Effector memory CD8-positive, alpha-beta T cell (primary cell): ENCODE results near the gene TICAM2.

Experiments used
- ATAC-seq: fragments of 150-1000 bp; cut with Tn5 transposase; replicated peaks from 2 replicates; pipeline ENCODE4 v1.10.0; 2021; ENCODE audit warnings: mild to moderate bottlenecking, moderate library complexity
- DNase-seq, 3 experiments: peaks; one replicate each; pipeline ENCODE4 v3.0.0; 2021
- H3K27ac Mint-ChIP-seq, 2 donors: one replicate each; pipeline ENCODE4 v1.8.0; 2022; ENCODE audit warnings: mild to moderate bottlenecking in 2 of 2, mixed read lengths in 2 of 2, moderate library complexity in 2 of 2
- H3K27me3 Mint-ChIP-seq, 2 donors: one replicate each; pipeline ENCODE4 v1.8.0; 2022; ENCODE audit warnings: mixed read lengths in 2 of 2
- H3K36me3 Mint-ChIP-seq: one replicate; pipeline ENCODE4 v1.8.0; 2022; ENCODE audit warnings: mild to moderate bottlenecking, moderate library complexity, mixed read lengths; ENCODE audit not compliant: insufficient read depth
- H3K4me1 Mint-ChIP-seq, 2 donors: one replicate each; pipeline ENCODE4 v1.8.0; 2022; ENCODE audit warnings: low read depth in 2 of 2, mixed read lengths in 2 of 2
- H3K4me3 Mint-ChIP-seq, 2 donors: one replicate each; pipeline ENCODE4 v1.8.0; 2022; ENCODE audit warnings: mild to moderate bottlenecking in 2 of 2, mixed read lengths in 2 of 2, moderate library complexity in 2 of 2
- H3K9me3 Mint-ChIP-seq, 2 donors: one replicate each; pipeline ENCODE4 v1.8.0; 2022; ENCODE audit warnings: mixed read lengths in 2 of 2

TICAM2 gene

GRCh38 chr5:115599502-115599901, 2.8 kb downstream of the TICAM2 start:
- H3K27me3 Mint-ChIP-seq = no peaks in the 10 kb centered on the region
- DNase-seq (no peak), ATAC-seq (no peak)
- peak overlapping the region in 1 of 2 donors; percentile 11 for H3K27ac Mint-ChIP-seq
- H3K36me3 Mint-ChIP-seq = peaks cover 5% of the 10 kb centered on the region
- no peak overlapping the region for H3K4me3 Mint-ChIP-seq
- H3K4me1 Mint-ChIP-seq = peaks cover 4 to 13% of the 10 kb centered on the region in 2 donors
- H3K9me3 Mint-ChIP-seq = no peaks in the 10 kb centered on the region

- Mint-ChIP-seq H3K27ac (no peak overlapping the region), H3K36me3 (no peaks in the 10 kb centered on the region), H3K4me3 (no peak overlapping the region), H3K27me3 (no peaks in the 10 kb centered on the region), H3K4me1 (peaks cover 0 to under 1% of the 10 kb centered on the region in 2 donors), H3K9me3 (no peaks in the 10 kb centered on the region)
- no peak for ATAC-seq
- DNase-seq = no peak
Measured at GRCh38 chr5:115594128-115595047, 7.9 kb downstream of the TICAM2 start.

- H3K9me3 Mint-ChIP-seq = no peaks in the 10 kb centered on the region
- no peak overlapping the region for H3K27ac Mint-ChIP-seq
- no peaks in the 10 kb centered on the region for H3K36me3 Mint-ChIP-seq
- no peaks in the 10 kb centered on the region for H3K27me3 Mint-ChIP-seq
- no peaks in the 10 kb centered on the region for H3K4me1 Mint-ChIP-seq
- ATAC-seq = no peak
- DNase-seq = no peak
- H3K4me3 Mint-ChIP-seq = no peak overlapping the region
Measured at GRCh38 chr5:115589043-115589442, 13.2 kb downstream of the TICAM2 start.

- ATAC-seq (no peak), DNase-seq (no peak)
- H3K27ac Mint-ChIP-seq = no peak overlapping the region
- H3K36me3 Mint-ChIP-seq = no peaks in the 10 kb centered on the region
- H3K27me3 Mint-ChIP-seq = no peaks in the 10 kb centered on the region
- no peaks in the 10 kb centered on the region for H3K9me3 Mint-ChIP-seq
- H3K4me3 Mint-ChIP-seq = no peak overlapping the region
- H3K4me1 Mint-ChIP-seq = no peaks in the 10 kb centered on the region
Measured at GRCh38 chr5:115588640-115589039, 13.6 kb downstream of the TICAM2 start.

- H3K27me3 Mint-ChIP-seq = no peaks in the 10 kb centered on the region
- H3K27ac Mint-ChIP-seq = no peak overlapping the region
- H3K4me3 Mint-ChIP-seq = no peak overlapping the region
- H3K4me1 Mint-ChIP-seq = no peaks in the 10 kb centered on the region
- no peaks in the 10 kb centered on the region for H3K36me3 Mint-ChIP-seq
- DNase-seq (no peak), ATAC-seq (no peak)
- no peaks in the 10 kb centered on the region for H3K9me3 Mint-ChIP-seq
Measured at GRCh38 chr5:115586525-115587146, 15.6 kb downstream of the TICAM2 start.

- Mint-ChIP-seq H3K9me3 (no peaks in the 10 kb centered on the region), H3K4me1 (no peaks in the 10 kb centered on the region), H3K27ac (no peak overlapping the region), H3K27me3 (no peaks in the 10 kb centered on the region), H3K36me3 (no peaks in the 10 kb centered on the region), H3K4me3 (no peak overlapping the region)
- ATAC-seq = no peak
- no peak for DNase-seq
Measured at GRCh38 chr5:115585265-115585664, 17.0 kb downstream of the TICAM2 start.

- no peaks in the 10 kb centered on the region for H3K27me3 Mint-ChIP-seq
- no peaks in the 10 kb centered on the region for H3K9me3 Mint-ChIP-seq
- no peak overlapping the region for H3K4me3 Mint-ChIP-seq
- H3K36me3 Mint-ChIP-seq = no peaks in the 10 kb centered on the region
- ATAC-seq (no peak), DNase-seq (no peak)
- H3K27ac Mint-ChIP-seq = no peak overlapping the region
- H3K4me1 Mint-ChIP-seq = no peaks in the 10 kb centered on the region
Measured at GRCh38 chr5:115584501-115584900, 17.8 kb downstream of the TICAM2 start.

- no peak for DNase-seq
- H3K27me3 Mint-ChIP-seq = no peaks in the 10 kb centered on the region
- H3K4me3 Mint-ChIP-seq = no peak overlapping the region
- H3K9me3 Mint-ChIP-seq = no peaks in the 10 kb centered on the region
- H3K27ac Mint-ChIP-seq = no peak overlapping the region
- no peaks in the 10 kb centered on the region for H3K4me1 Mint-ChIP-seq
- no peak for ATAC-seq
- no peaks in the 10 kb centered on the region for H3K36me3 Mint-ChIP-seq
Measured at GRCh38 chr5:115583474-115583873, 18.8 kb downstream of the TICAM2 start.

- Mint-ChIP-seq H3K36me3 (no peaks in the 10 kb centered on the region), H3K27ac (no peak overlapping the region)
- DNase-seq = no peak
Measured at GRCh38 chr5:115580941-115581340, 21.3 kb downstream of the TICAM2 start.

GRCh38 chr5:115579747-115580173, 22.5 kb downstream of the TICAM2 start:
- no peaks in the 10 kb centered on the region for H3K9me3 Mint-ChIP-seq
- no peak for DNase-seq
- H3K27me3 Mint-ChIP-seq = no peaks in the 10 kb centered on the region
- no peak overlapping the region for H3K27ac Mint-ChIP-seq
- no peak for ATAC-seq
- H3K4me1 Mint-ChIP-seq = no peaks in the 10 kb centered on the region
- H3K4me3 Mint-ChIP-seq = no peak overlapping the region
- no peaks in the 10 kb centered on the region for H3K36me3 Mint-ChIP-seq

More at GRCh38 chr5:115580941-115581340, 21.3 kb downstream of the TICAM2 start:
- H3K4me1 Mint-ChIP-seq = no peaks in the 10 kb centered on the region
- no peaks in the 10 kb centered on the region for H3K9me3 Mint-ChIP-seq
- H3K27me3 Mint-ChIP-seq = no peaks in the 10 kb centered on the region
- H3K4me3 Mint-ChIP-seq = no peak overlapping the region
- ATAC-seq = no peak

GRCh38 chr5:115579216-115579615, 23.1 kb downstream of the TICAM2 start:
- peaks cover 1 to 3% of the 10 kb centered on the region in 2 donors for H3K4me1 Mint-ChIP-seq
- H3K27ac Mint-ChIP-seq = no peak overlapping the region
- ATAC-seq (no peak), DNase-seq (no peak)
- no peaks in the 10 kb centered on the region for H3K27me3 Mint-ChIP-seq
- no peaks in the 10 kb centered on the region for H3K9me3 Mint-ChIP-seq
- no peaks in the 10 kb centered on the region for H3K36me3 Mint-ChIP-seq
- no peak overlapping the region for H3K4me3 Mint-ChIP-seq

- Mint-ChIP-seq H3K4me3 (no peak overlapping the region), H3K36me3 (no peaks in the 10 kb centered on the region), H3K27me3 (no peaks in the 10 kb centered on the region), H3K4me1 (peaks cover 2 to 4% of the 10 kb centered on the region in 2 donors), H3K27ac (no peak overlapping the region), H3K9me3 (no peaks in the 10 kb centered on the region)
- ATAC-seq (no peak), DNase-seq (no peak)
Measured at GRCh38 chr5:115578657-115579056, 23.6 kb downstream of the TICAM2 start.

GRCh38 chr5:115577741-115578140, 24.5 kb downstream of the TICAM2 start:
- Mint-ChIP-seq H3K36me3 (no peaks in the 10 kb centered on the region), H3K9me3 (no peaks in the 10 kb centered on the region), H3K4me1 (peaks cover 2 to 4% of the 10 kb centered on the region in 2 donors), H3K4me3 (no peak overlapping the region), H3K27me3 (no peaks in the 10 kb centered on the region), H3K27ac (no peak overlapping the region)
- ATAC-seq = no peak
- DNase-seq = no peak

- ATAC-seq (no peak), DNase-seq (no peak)
- H3K27ac Mint-ChIP-seq = no peak overlapping the region
- no peaks in the 10 kb centered on the region for H3K27me3 Mint-ChIP-seq
- no peaks in the 10 kb centered on the region for H3K36me3 Mint-ChIP-seq
- peaks cover 2 to 4% of the 10 kb centered on the region in 2 donors for H3K4me1 Mint-ChIP-seq
- no peak overlapping the region for H3K4me3 Mint-ChIP-seq
- H3K9me3 Mint-ChIP-seq = no peaks in the 10 kb centered on the region
Measured at GRCh38 chr5:115577329-115577728, 24.9 kb downstream of the TICAM2 start.
